ENCODE measurements around the gene ADGRG6. TPM values are rescaled to one million over a fixed set of nuclear protein-coding genes. Genes with fewer than 3 reads are reported as not detected.

The ADGRG6 gene
- total RNA-seq, 1 experiment from 2014 or later: 0.49 TPM

DNA sequence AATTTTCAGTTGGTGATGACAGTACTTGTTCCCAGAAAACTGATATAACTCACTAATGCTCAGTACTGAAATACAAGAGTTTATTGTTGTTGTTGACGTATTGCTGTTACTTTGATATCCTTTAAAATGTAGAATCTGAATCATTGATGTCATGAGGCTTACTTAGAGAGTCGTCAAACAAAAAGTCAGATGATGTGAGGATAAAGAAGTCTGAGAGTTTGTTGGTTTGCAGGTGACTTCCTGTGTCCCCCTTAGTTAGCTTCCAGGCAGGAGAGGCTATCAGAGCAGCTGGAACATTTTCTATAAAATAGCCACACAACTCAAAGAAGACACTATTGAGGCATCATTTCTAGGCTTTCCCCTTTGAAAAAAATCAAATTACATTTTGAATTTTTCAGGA lies 97.9 kb downstream of the ADGRG6 start:
- no peak for DNase-seq (ENCODE audit: low spot score)
- H3K4me3 ChIP-seq (ENCODE audit: low read depth, low read length, poor library complexity, severe bottlenecking): no peak overlapping the region
- ChIA-PET CTCF (no interaction called here), POLR2A (ENCODE audit: low non-redundant PET) (no interaction called here)
- no peaks in the 10 kb centered on the region for H3K27me3 ChIP-seq (replicated peaks; ENCODE audit: insufficient read depth, low read depth, low read length, poor library complexity)
- peaks cover 35% of the 10 kb centered on the region for H3K4me1 ChIP-seq (ENCODE audit: insufficient read depth, low read length, poor library complexity, severe bottlenecking)
- BruUV-seq (replicated peaks): no TSS peak
- TF ChIP-seq EZH2 (IDR thresholded peaks at IDR 0.05; ENCODE audit: borderline replicate concordance, low read depth, low read length, poor library complexity, severe bottlenecking) (no peak), CTCF (conservative IDR thresholded peaks at IDR 0.05; ENCODE audit: low read depth, low read length) (no peak)
- no peaks in the 10 kb centered on the region for H3K36me3 ChIP-seq (ENCODE audit: insufficient read depth, low read length, poor library complexity, severe bottlenecking)
- H3K27ac ChIP-seq (ENCODE audit: low read depth, low read length, poor library complexity, severe bottlenecking): no peak overlapping the region
- no peaks in the 10 kb centered on the region for H3K9me3 ChIP-seq (ENCODE audit: low read depth, low read length, poor library complexity, severe bottlenecking)
- intact Hi-C loops (cut with micrococcal nuclease; ENCODE audit: unreplicated experiment): no loop called here

- Histone ChIP-seq H3K27me3 (replicated peaks; ENCODE audit: insufficient read depth, low read depth, low read length, poor library complexity) (no peaks in the 10 kb centered on the region), H3K36me3 (ENCODE audit: insufficient read depth, low read length, poor library complexity, severe bottlenecking) (no peaks in the 10 kb centered on the region), H3K27ac (ENCODE audit: low read depth, low read length, poor library complexity, severe bottlenecking) (no peak overlapping the region), H3K9me3 (ENCODE audit: low read depth, low read length, poor library complexity, severe bottlenecking) (no peaks in the 10 kb centered on the region), H3K4me3 (ENCODE audit: low read depth, low read length, poor library complexity, severe bottlenecking) (no peak overlapping the region), H3K4me1 (ENCODE audit: insufficient read depth, low read length, poor library complexity, severe bottlenecking) (peaks cover 31% of the 10 kb centered on the region)
- no TSS peak for BruUV-seq (replicated peaks)
- intact Hi-C loops (cut with micrococcal nuclease; ENCODE audit: unreplicated experiment): no loop called here
- peak; percentile 27 for DNase-seq (ENCODE audit: low spot score)
- TF ChIP-seq CTCF (conservative IDR thresholded peaks at IDR 0.05; ENCODE audit: low read depth, low read length): no peak
- no peak for TF ChIP-seq EZH2 (IDR thresholded peaks at IDR 0.05; ENCODE audit: borderline replicate concordance, low read depth, low read length, poor library complexity, severe bottlenecking)
- ChIA-PET POLR2A (ENCODE audit: low non-redundant PET) (interaction anchor here (0.6 kb wide), 1 partner anchor 44 kb away, joined by 3 read pairs; no protein-coding TSS in a partner anchor), CTCF (no interaction called here)
Measured at GRCh38 chr6:142400495-142400894, 98.7 kb downstream of the ADGRG6 start.

DNA sequence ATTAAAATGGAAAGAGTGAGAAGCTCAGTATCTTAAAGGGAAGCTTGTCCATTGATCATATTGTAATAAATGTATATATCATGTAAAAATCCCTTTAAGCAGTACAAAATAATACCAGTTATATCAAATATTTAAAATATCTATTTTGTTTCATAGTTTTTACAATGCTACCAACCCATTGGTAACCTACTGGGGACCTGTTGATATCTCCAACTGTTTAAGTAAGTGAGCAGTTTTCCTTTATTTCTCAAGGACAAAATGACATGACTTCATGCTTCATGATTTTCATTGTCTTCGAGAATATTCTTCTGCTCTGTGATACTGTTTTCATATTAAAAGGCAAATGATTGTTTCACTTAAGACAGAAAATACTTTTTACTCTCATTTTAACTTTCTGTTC lies 100.0 kb downstream of the ADGRG6 start:
- no peak for DNase-seq (ENCODE audit: low spot score)
- Histone ChIP-seq H3K4me1 (ENCODE audit: insufficient read depth, low read length, poor library complexity, severe bottlenecking) (peaks cover 20% of the 10 kb centered on the region), H3K27ac (ENCODE audit: low read depth, low read length, poor library complexity, severe bottlenecking) (no peak overlapping the region), H3K36me3 (ENCODE audit: insufficient read depth, low read length, poor library complexity, severe bottlenecking) (no peaks in the 10 kb centered on the region), H3K9me3 (ENCODE audit: low read depth, low read length, poor library complexity, severe bottlenecking) (no peaks in the 10 kb centered on the region), H3K4me3 (ENCODE audit: low read depth, low read length, poor library complexity, severe bottlenecking) (no peak overlapping the region), H3K27me3 (replicated peaks; ENCODE audit: insufficient read depth, low read depth, low read length, poor library complexity) (no peaks in the 10 kb centered on the region)
- POLR2A ChIA-PET (ENCODE audit: low non-redundant PET): no interaction called here
- CTCF ChIA-PET: no interaction called here
- BruUV-seq (replicated peaks): no TSS peak
- intact Hi-C loops (cut with micrococcal nuclease; ENCODE audit: unreplicated experiment): no loop called here
- TF ChIP-seq CTCF (conservative IDR thresholded peaks at IDR 0.05; ENCODE audit: low read depth, low read length) (no peak), EZH2 (IDR thresholded peaks at IDR 0.05; ENCODE audit: borderline replicate concordance, low read depth, low read length, poor library complexity, severe bottlenecking) (no peak)

Data from A673 (cell line).